Subcutaneous adipose tissue (tissue), 4 donors: ENCODE results near the gene TMEM100. TPM values are rescaled to one million over a fixed set of nuclear protein-coding genes. Genes with fewer than 3 reads are reported as not detected.

ENCODE experiments used
- total RNA-seq, 4 donors: library from RNA; depleted of rRNA; stranded (reverse); fragments of >200 nt; gene quantifications; one replicate each; pipeline ENCODE4 v1.1.0, GENCODE V29; 2016
- TF ChIP-seq, protein P1 (sequence below): fragments of 450-650 bp; IDR thresholded peaks from one replicate; pipeline ENCODE4 v1.5.1; 2016; ENCODE audit warnings: low read depth, mild to moderate bottlenecking, control low read depth, antibody characterized with exemption, moderate library complexity

TMEM100 gene
- total RNA-seq, 4 donors from 2014 or later: 17.4 to 67.6 (median 43.2) TPM

DNA sequence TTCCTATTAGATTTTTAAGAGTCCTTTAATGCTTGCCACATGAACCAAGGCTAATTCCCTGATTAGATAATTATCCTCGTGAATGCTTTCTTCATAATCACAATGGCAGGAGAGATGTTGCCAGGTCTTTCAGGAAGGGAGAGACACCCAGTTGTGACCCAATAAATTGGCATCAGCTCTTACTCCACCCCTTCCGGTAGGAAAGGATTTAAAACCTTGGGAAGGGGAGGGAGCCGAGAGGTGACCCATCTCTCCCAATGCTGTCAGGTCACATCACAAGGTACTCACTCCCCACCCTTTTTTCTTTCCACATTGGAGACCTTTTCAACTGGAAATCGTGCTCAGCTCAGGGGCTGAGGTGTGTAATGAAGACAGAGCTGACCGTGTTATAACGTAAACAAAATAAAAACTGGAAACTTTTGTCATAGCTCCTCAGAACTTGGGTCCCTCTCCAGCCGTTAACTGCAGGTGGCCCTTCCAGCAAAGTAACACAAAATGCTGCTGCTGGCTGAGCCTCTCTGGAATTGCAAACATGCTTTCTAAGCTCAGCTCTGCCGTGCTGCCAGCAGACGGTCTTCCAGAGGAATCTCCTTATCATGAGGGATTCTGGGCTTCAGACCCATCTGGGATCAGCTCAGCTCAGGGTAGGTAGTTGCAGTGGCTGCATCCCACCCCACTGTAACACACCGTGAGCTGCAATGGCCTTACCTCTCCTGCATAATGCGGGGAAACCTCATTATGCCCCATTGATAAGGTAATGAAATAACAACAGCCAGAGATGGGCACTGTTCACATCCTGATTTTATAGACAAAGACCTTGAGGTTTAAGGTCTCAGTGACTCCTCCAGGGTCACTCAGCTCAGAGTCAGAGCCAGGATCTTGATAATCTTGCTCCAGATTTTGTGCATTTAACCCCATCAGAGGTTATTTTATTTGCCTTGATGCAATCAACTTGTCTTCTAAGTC lies 15.6 kb downstream of the TMEM100 start:
- TF ChIP-seq, protein P1, sequence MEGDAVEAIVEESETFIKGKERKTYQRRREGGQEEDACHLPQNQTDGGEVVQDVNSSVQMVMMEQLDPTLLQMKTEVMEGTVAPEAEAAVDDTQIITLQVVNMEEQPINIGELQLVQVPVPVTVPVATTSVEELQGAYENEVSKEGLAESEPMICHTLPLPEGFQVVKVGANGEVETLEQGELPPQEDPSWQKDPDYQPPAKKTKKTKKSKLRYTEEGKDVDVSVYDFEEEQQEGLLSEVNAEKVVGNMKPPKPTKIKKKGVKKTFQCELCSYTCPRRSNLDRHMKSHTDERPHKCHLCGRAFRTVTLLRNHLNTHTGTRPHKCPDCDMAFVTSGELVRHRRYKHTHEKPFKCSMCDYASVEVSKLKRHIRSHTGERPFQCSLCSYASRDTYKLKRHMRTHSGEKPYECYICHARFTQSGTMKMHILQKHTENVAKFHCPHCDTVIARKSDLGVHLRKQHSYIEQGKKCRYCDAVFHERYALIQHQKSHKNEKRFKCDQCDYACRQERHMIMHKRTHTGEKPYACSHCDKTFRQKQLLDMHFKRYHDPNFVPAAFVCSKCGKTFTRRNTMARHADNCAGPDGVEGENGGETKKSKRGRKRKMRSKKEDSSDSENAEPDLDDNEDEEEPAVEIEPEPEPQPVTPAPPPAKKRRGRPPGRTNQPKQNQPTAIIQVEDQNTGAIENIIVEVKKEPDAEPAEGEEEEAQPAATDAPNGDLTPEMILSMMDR: no peak

DNA sequence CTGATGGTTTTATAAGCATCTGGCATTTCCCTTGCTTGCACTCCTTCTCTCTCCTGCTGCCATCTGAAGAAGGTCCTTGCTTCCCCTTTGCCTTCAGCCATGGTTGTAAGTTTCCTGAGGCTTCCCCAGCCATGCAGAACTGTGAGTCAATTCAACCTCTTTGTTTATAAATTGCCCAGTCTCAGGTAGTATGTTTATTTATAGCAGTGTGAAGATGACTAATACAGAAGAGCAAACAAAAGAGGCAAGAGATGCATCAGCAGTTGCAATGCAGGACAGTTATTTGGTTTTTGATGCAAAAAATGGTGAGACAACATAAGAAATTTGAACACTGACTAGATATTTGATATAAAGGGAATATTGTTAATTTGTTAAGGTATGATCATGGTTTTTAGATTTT lies 16.8 kb downstream of the TMEM100 start:
- TF ChIP-seq, protein P1: no peak

DNA sequence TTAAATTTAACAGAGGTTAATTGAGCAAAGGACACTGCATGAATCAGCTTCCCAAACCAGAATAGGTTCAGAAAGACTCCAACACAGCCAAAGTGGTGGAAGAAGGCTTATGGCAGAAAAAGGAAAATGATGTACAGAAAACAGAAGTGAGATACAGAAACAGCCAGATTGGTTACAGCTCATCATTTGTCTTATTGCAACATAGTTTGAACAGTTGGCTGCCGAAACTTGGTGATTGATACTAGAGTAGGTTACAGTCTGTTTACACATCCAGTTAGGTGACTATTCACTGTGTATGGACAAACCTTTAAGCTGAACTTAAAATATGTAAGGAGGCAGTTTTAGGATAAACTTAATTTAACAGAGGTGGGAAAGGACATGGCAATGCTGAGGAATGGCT lies 18.3 kb downstream of the TMEM100 start:
- TF ChIP-seq, protein P1: no peak

DNA sequence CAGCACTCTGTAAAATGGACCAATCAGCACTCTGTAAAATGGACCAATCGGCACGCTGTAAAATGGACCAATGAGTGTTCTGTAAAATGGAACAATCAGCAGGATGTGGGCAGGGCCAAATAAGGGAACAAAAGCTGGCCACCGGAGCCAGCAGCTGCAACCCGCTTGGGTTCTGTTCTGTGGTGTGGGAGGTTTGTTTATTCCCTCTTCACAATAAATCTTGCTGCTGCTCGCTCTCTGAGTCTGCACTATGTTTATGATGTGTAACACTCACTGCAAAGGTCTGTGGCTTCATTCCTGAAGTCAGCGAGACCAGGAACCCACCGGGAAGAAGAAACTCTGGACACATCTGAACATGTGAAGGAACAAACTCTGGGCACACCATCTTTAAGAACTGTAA lies 20.5 kb downstream of the TMEM100 start:
- TF ChIP-seq, protein P1: no peak

DNA sequence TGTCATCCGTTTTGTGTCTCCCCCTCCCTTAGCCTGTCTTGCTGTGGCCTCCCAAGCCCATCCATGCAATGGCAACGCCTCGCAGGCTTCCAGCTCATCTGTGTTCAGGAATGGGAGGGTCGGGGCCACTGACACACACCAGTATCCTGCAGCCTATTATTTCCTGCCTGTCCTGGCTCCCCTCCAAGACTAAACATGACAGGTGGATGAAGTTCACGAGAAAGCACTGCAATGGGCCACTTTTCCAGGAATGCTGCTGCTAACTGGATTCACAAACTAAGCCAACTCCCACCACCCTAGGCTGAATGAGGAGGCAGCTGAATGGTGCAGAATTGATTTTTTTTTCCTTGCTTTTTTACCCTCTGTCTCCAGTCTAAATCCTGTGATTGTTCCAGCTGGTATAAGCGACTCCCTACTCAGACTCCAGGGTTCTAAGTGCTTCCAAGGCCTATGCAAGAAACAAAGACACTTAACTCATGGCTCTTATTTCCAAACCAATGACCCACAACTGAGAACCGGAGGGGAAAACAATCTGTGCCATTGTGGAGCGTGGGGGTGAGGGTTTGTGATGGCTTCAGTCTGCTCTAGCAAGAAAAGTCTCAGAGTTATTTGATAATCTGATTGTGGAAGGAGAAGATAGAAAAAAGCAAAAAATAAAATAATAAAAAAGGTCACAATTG lies 23.3 kb downstream of the TMEM100 start:
- TF ChIP-seq, protein P1: no peak

- TF ChIP-seq, protein P1: no peak
These were observed 28.3 kb downstream of the TMEM100 start for GRCh38 chr17:55694286-55694910.
